ENCODE results near the gene SH3PXD2A.

Gene SH3PXD2A

GRCh38 chr10:103742824-103743223 lies 112.6 kb downstream of the SH3PXD2A start:
- DNase-seq (ENCODE audit: insufficient read length, low spot score) (no peak), FAIRE-seq (no peak)
- TF ChIP-seq PAX5 (IDR thresholded peaks at IDR 0.05; ENCODE audit: insufficient read depth, low read length, severe bottlenecking) (no peak), SPI1 (IDR thresholded peaks at IDR 0.05; ENCODE audit: low read depth, low read length) (no peak), POLR2A (IDR thresholded peaks at IDR 0.05; ENCODE audit: low read depth, low read length) (no peak), POLR2AphosphoS5 (IDR thresholded peaks at IDR 0.05; ENCODE audit: low read depth, low read length) (no peak), TAF1 (IDR thresholded peaks at IDR 0.05; ENCODE audit: low read depth, low read length) (no peak), POU2F2 (IDR thresholded peaks at IDR 0.05; ENCODE audit: low read depth, low read length) (no peak)

- FAIRE-seq, result no peak
- TF ChIP-seq POLR2AphosphoS5 (IDR thresholded peaks at IDR 0.05; ENCODE audit: low read depth, low read length), result no peak
- no peak for TF ChIP-seq PAX5 (IDR thresholded peaks at IDR 0.05; ENCODE audit: insufficient read depth, low read length, severe bottlenecking)
- no peak for TF ChIP-seq POLR2A (IDR thresholded peaks at IDR 0.05; ENCODE audit: low read depth, low read length)
- TF ChIP-seq POU2F2 (IDR thresholded peaks at IDR 0.05; ENCODE audit: low read depth, low read length), result no peak
- TF ChIP-seq SPI1 (IDR thresholded peaks at IDR 0.05; ENCODE audit: low read depth, low read length), result no peak
- no peak for TF ChIP-seq TAF1 (IDR thresholded peaks at IDR 0.05; ENCODE audit: low read depth, low read length)
- DNase-seq (ENCODE audit: insufficient read length, low spot score), result no peak
These were observed 114.8 kb downstream of the SH3PXD2A start for GRCh38 chr10:103740611-103741010.

GRCh38 chr10:103739039-103739764 lies 116.2 kb downstream of the SH3PXD2A start:
- DNase-seq (ENCODE audit: insufficient read length, low spot score) (no peak), FAIRE-seq (no peak)

GRCh38 chr10:103737735-103738367 lies 117.5 kb downstream of the SH3PXD2A start:
- TF ChIP-seq TAF1 (IDR thresholded peaks at IDR 0.05; ENCODE audit: low read depth, low read length), result no peak
- TF ChIP-seq POLR2AphosphoS5 (IDR thresholded peaks at IDR 0.05; ENCODE audit: low read depth, low read length), result no peak
- TF ChIP-seq SPI1 (IDR thresholded peaks at IDR 0.05; ENCODE audit: low read depth, low read length), result no peak
- DNase-seq (ENCODE audit: insufficient read length, low spot score) (no peak), FAIRE-seq (no peak)

More at GRCh38 chr10:103739039-103739764, 116.2 kb downstream of the SH3PXD2A start:
- TF ChIP-seq POU2F2 (IDR thresholded peaks at IDR 0.05; ENCODE audit: low read depth, low read length) (no peak), POLR2AphosphoS5 (IDR thresholded peaks at IDR 0.05; ENCODE audit: low read depth, low read length) (no peak), SPI1 (IDR thresholded peaks at IDR 0.05; ENCODE audit: low read depth, low read length) (no peak), TAF1 (IDR thresholded peaks at IDR 0.05; ENCODE audit: low read depth, low read length) (no peak), POLR2A (IDR thresholded peaks at IDR 0.05; ENCODE audit: low read depth, low read length) (no peak), PAX5 (IDR thresholded peaks at IDR 0.05; ENCODE audit: insufficient read depth, low read length, severe bottlenecking) (no peak)

GRCh38 chr10:103736763-103737162 lies 118.6 kb downstream of the SH3PXD2A start:
- TF ChIP-seq POU2F2 (IDR thresholded peaks at IDR 0.05; ENCODE audit: low read depth, low read length), result no peak
- no peak for TF ChIP-seq TAF1 (IDR thresholded peaks at IDR 0.05; ENCODE audit: low read depth, low read length)
- no peak for TF ChIP-seq POLR2AphosphoS5 (IDR thresholded peaks at IDR 0.05; ENCODE audit: low read depth, low read length)
- no peak for TF ChIP-seq SPI1 (IDR thresholded peaks at IDR 0.05; ENCODE audit: low read depth, low read length)
- TF ChIP-seq PAX5 (IDR thresholded peaks at IDR 0.05; ENCODE audit: insufficient read depth, low read length, severe bottlenecking), result no peak
- TF ChIP-seq POLR2A (IDR thresholded peaks at IDR 0.05; ENCODE audit: low read depth, low read length), result no peak
- FAIRE-seq (no peak), DNase-seq (ENCODE audit: insufficient read length, low spot score) (no peak)

GRCh38 chr10:103736044-103736443 lies 119.3 kb downstream of the SH3PXD2A start:
- DNase-seq (ENCODE audit: insufficient read length, low spot score), result no peak
- no peak for FAIRE-seq
- no peak for TF ChIP-seq PAX5 (IDR thresholded peaks at IDR 0.05; ENCODE audit: insufficient read depth, low read length, severe bottlenecking)
- TF ChIP-seq POU2F2 (IDR thresholded peaks at IDR 0.05; ENCODE audit: low read depth, low read length), result no peak
- no peak for TF ChIP-seq TAF1 (IDR thresholded peaks at IDR 0.05; ENCODE audit: low read depth, low read length)
- TF ChIP-seq POLR2AphosphoS5 (IDR thresholded peaks at IDR 0.05; ENCODE audit: low read depth, low read length), result no peak
- no peak for TF ChIP-seq SPI1 (IDR thresholded peaks at IDR 0.05; ENCODE audit: low read depth, low read length)

GRCh38 chr10:103734731-103735130 lies 120.6 kb downstream of the SH3PXD2A start:
- no peak for TF ChIP-seq POLR2AphosphoS5 (IDR thresholded peaks at IDR 0.05; ENCODE audit: low read depth, low read length)
- no peak for TF ChIP-seq PAX5 (IDR thresholded peaks at IDR 0.05; ENCODE audit: insufficient read depth, low read length, severe bottlenecking)
- TF ChIP-seq POLR2A (IDR thresholded peaks at IDR 0.05; ENCODE audit: low read depth, low read length), result no peak
- TF ChIP-seq SPI1 (IDR thresholded peaks at IDR 0.05; ENCODE audit: low read depth, low read length), result no peak
- no peak for TF ChIP-seq TAF1 (IDR thresholded peaks at IDR 0.05; ENCODE audit: low read depth, low read length)
- no peak for TF ChIP-seq POU2F2 (IDR thresholded peaks at IDR 0.05; ENCODE audit: low read depth, low read length)
- no peak for FAIRE-seq
- DNase-seq (ENCODE audit: insufficient read length, low spot score), result no peak

- FAIRE-seq (no peak), DNase-seq (ENCODE audit: insufficient read length, low spot score) (no peak)
- TF ChIP-seq POU2F2 (IDR thresholded peaks at IDR 0.05; ENCODE audit: low read depth, low read length) (no peak), TAF1 (IDR thresholded peaks at IDR 0.05; ENCODE audit: low read depth, low read length) (no peak), SPI1 (IDR thresholded peaks at IDR 0.05; ENCODE audit: low read depth, low read length) (no peak), POLR2AphosphoS5 (IDR thresholded peaks at IDR 0.05; ENCODE audit: low read depth, low read length) (no peak), POLR2A (IDR thresholded peaks at IDR 0.05; ENCODE audit: low read depth, low read length) (no peak), PAX5 (IDR thresholded peaks at IDR 0.05; ENCODE audit: insufficient read depth, low read length, severe bottlenecking) (no peak)
These were observed 122.3 kb downstream of the SH3PXD2A start for GRCh38 chr10:103733045-103733419.

- no peak for FAIRE-seq
These were observed 122.9 kb downstream of the SH3PXD2A start for GRCh38 chr10:103732339-103733044.

More at GRCh38 chr10:103732339-103733044, 122.9 kb downstream of the SH3PXD2A start:
- TF ChIP-seq POLR2A (IDR thresholded peaks at IDR 0.05; ENCODE audit: low read depth, low read length) (no peak), POU2F2 (IDR thresholded peaks at IDR 0.05; ENCODE audit: low read depth, low read length) (no peak), POLR2AphosphoS5 (IDR thresholded peaks at IDR 0.05; ENCODE audit: low read depth, low read length) (no peak)
- no peak for DNase-seq (ENCODE audit: insufficient read length, low spot score)

All from GM12891 (cell line).